Measurements from ENCODE around the gene PLCB1. TPM values are rescaled to one million over a fixed set of nuclear protein-coding genes. Genes with fewer than 3 reads are reported as not detected.

The PLCB1 gene
- total and polyA plus RNA-seq, 2 of the 4 experiments (the other 2 are of a cell fraction) = 5.6 to 16.1 TPM

- Histone ChIP-seq H3K14ac (replicated peaks; ENCODE audit: low read depth, low read length) (no peak overlapping the region), H4K20me1 (ENCODE audit: insufficient read depth, low read length) (no peaks in the 10 kb centered on the region), H3K4me1 (ENCODE audit: control insufficient read depth, insufficient read depth, low read length) (no peaks in the 10 kb centered on the region), H2AK9ac (replicated peaks; ENCODE audit: low read depth, low read length, poor library complexity) (no peak overlapping the region), H3K27me3 (ENCODE audit: control insufficient read depth, insufficient read depth, low read length) (no peaks in the 10 kb centered on the region), H3K79me1 (ENCODE audit: low read depth in 1 of 2, low read length in 2 of 2) (no peaks in the 10 kb centered on the region), H2BK5ac (ENCODE audit: low read depth, low read length, poor library complexity, severe bottlenecking) (no peak overlapping the region), H3K9ac (ENCODE audit: low read depth, low read length) (no peak overlapping the region), H3K56ac (ENCODE audit: extremely low read depth, insufficient read depth, low read length) (no peak overlapping the region), H3K27ac (ENCODE audit: insufficient read depth, low read length) (no peak overlapping the region), H3K18ac (ENCODE audit: low read depth, low read length) (no peak overlapping the region), H4K5ac (ENCODE audit: low read depth, low read length) (no peak overlapping the region), H4K8ac (ENCODE audit: low read depth in 2 of 2, low read length in 2 of 2) (no peak overlapping the region), H2BK20ac (ENCODE audit: low read depth, low read length) (no peak overlapping the region), H2BK15ac (ENCODE audit: low read depth, low read length) (no peak overlapping the region), H3K23ac (ENCODE audit: low read depth, low read length) (no peak overlapping the region), H2BK120ac (ENCODE audit: low read depth, low read length) (no peak overlapping the region), H2AFZ (replicated peaks; ENCODE audit: low read length, poor library complexity) (no peak overlapping the region), H3K9me3 (ENCODE audit: control insufficient read depth, insufficient read depth, low read length) (no peaks in the 10 kb centered on the region), H2AK5ac (ENCODE audit: low read depth, low read length) (no peak overlapping the region), H3K4me3 (ENCODE audit: insufficient read depth, low read depth, low read length) (no peak overlapping the region), H3K36me3 (ENCODE audit: control insufficient read depth, insufficient read depth, low read length) (no peaks in the 10 kb centered on the region), H4K91ac (ENCODE audit: insufficient read depth, low read depth, low read length) (no peak overlapping the region), H3K4ac (ENCODE audit: low read depth, low read length) (no peak overlapping the region), H3K9me1 (ENCODE audit: insufficient read depth, low read length) (no peaks in the 10 kb centered on the region; the same call in 1 of the 2 replicates), H3K4me2 (ENCODE audit: low read depth, low read length) (no peak overlapping the region)
- intact Hi-C loops (cut with micrococcal nuclease) = no loop called here
- dilution Hi-C loops (cut with HindIII; ENCODE audit: low sequenced_read_pairs, unreplicated experiment) = no loop called here
- TF ChIP-seq MAFK (IDR thresholded peaks at IDR 0.05; ENCODE audit: low read depth, low read length) (no peak), CEBPB (IDR thresholded peaks at IDR 0.05; ENCODE audit: low read depth, low read length) (no peak), ELK1 (IDR thresholded peaks at IDR 0.05; ENCODE audit: borderline replicate concordance, low read depth, low read length) (no peak), FOS (IDR thresholded peaks at IDR 0.05; ENCODE audit: low read depth, low read length) (no peak), RAD21 (IDR thresholded peaks at IDR 0.05; ENCODE audit: low read length) (no peak), RFX5 (IDR thresholded peaks at IDR 0.05; ENCODE audit: low read depth, low read length) (no peak), SMC3 (IDR thresholded peaks at IDR 0.05; ENCODE audit: low read depth, low read length) (no peak), RCOR1 (IDR thresholded peaks at IDR 0.05; ENCODE audit: insufficient replicate concordance, low read length) (no peak), BHLHE40 (IDR thresholded peaks at IDR 0.05; ENCODE audit: low read depth, low read length) (no peak), CTCF (conservative IDR thresholded peaks at IDR 0.05; ENCODE audit: low read depth, low read length) (no peak), MXI1 (IDR thresholded peaks at IDR 0.05; ENCODE audit: borderline replicate concordance, low read depth, low read length) (no peak), USF2 (IDR thresholded peaks at IDR 0.05; ENCODE audit: low read depth, low read length) (no peak), CHD1 (IDR thresholded peaks at IDR 0.05; ENCODE audit: low read depth, low read length) (no peak)
- ATAC-seq (ENCODE audit: low read depth) (no peak), DNase-seq (no peak)
- ChIA-PET CTCF (interaction anchor here (0.6 kb wide), 1 partner anchor 295 kb away, joined by 3 read pairs; no protein-coding TSS in a partner anchor), POLR2A (ENCODE audit: unreplicated experiment) (no interaction called here)
- no TSS peak for BruUV-seq (replicated peaks)
- WGBS, 2 experiments (ENCODE audit: extremely low coverage in 2 of 2, insufficient read length in 1 of 2) = no CpG with 5 or more reads among the region's 6 CpGs
- in situ Hi-C loops (cut with MboI; ENCODE audit: low sequenced_read_pairs) = no loop called here
These were observed 671.9 kb downstream of the PLCB1 start for GRCh38 chr20:8803941-8804340.
